Ishikawa (cell line): ENCODE measurements around the gene SLC27A5.

Experiments used
- CEBPB ChIP-seq: IDR thresholded peaks from 2 replicates; pipeline ENCODE4 v1.6.1; 2012
- CREB1 ChIP-seq: IDR thresholded peaks from 2 replicates; pipeline ENCODE4 v1.6.1; 2012; ENCODE audit warnings: low read depth
- EGR1 ChIP-seq: IDR thresholded peaks from 2 replicates; pipeline ENCODE4 v1.6.1; 2012
- EP300 ChIP-seq: IDR thresholded peaks from 2 replicates; pipeline ENCODE4 v1.6.1; 2012; ENCODE audit warnings: borderline replicate concordance
- FOXM1 ChIP-seq: IDR thresholded peaks from 2 replicates; pipeline ENCODE4 v1.6.1; 2012; ENCODE audit warnings: low read depth, borderline replicate concordance
- MAX ChIP-seq: IDR thresholded peaks from 2 replicates; pipeline ENCODE4 v1.6.1; 2012
- NFIC ChIP-seq: IDR thresholded peaks from 2 replicates; pipeline ENCODE4 v1.6.1; 2012
- RAD21 ChIP-seq: IDR thresholded peaks from 2 replicates; pipeline ENCODE4 v1.6.1; 2012; ENCODE audit warnings: low read depth
- REST ChIP-seq: IDR thresholded peaks from 2 replicates; pipeline ENCODE4 v1.6.1; 2012; ENCODE audit warnings: low read depth, mild to moderate bottlenecking
- TAF1 ChIP-seq: IDR thresholded peaks from 2 replicates; pipeline ENCODE4 v1.6.1; 2012; ENCODE audit warnings: low read depth, mild to moderate bottlenecking
- TCF12 ChIP-seq: IDR thresholded peaks from 2 replicates; pipeline ENCODE4 v1.6.1; 2012; ENCODE audit warnings: low read depth
- TEAD4 ChIP-seq: IDR thresholded peaks from 2 replicates; pipeline ENCODE4 v1.6.1; 2012
- USF1 ChIP-seq: IDR thresholded peaks from 2 replicates; pipeline ENCODE4 v1.6.1; 2012
- YY1 ChIP-seq: IDR thresholded peaks from 2 replicates; pipeline ENCODE4 v1.6.1; 2012; ENCODE audit warnings: low read depth
- ZBTB7A ChIP-seq: IDR thresholded peaks from 2 replicates; pipeline ENCODE4 v1.6.1; 2012; ENCODE audit warnings: low read depth

SLC27A5 gene

GRCh38 chr19:58531034-58531840 is 19.4 kb upstream of the SLC27A5 start:
- TF ChIP-seq YY1: no peak

- TF ChIP-seq RAD21 (no peak), TAF1 (no peak), NFIC (no peak), EGR1 (no peak), REST (no peak), YY1 (no peak), EP300 (no peak), FOXM1 (no peak), TEAD4 (no peak), CEBPB (no peak), MAX (no peak), TCF12 (no peak), USF1 (no peak)
These were observed 17.6 kb upstream of the SLC27A5 start for GRCh38 chr19:58529405-58529804.

GRCh38 chr19:58522709-58523108 is 10.9 kb upstream of the SLC27A5 start:
- TF ChIP-seq NFIC: no peak
- TF ChIP-seq CREB1: no peak
- no peak for TF ChIP-seq TAF1
- no peak for TF ChIP-seq TEAD4
- no peak for TF ChIP-seq RAD21
- TF ChIP-seq MAX: no peak
- no peak for TF ChIP-seq EGR1
- TF ChIP-seq YY1: no peak
- TF ChIP-seq ZBTB7A: no peak
- no peak for TF ChIP-seq CEBPB
- no peak for TF ChIP-seq REST
- no peak for TF ChIP-seq FOXM1
- no peak for TF ChIP-seq USF1
- TF ChIP-seq TCF12: no peak
- no peak for TF ChIP-seq EP300

GRCh38 chr19:58521651-58522050 is 9.9 kb upstream of the SLC27A5 start:
- no peak for TF ChIP-seq NFIC
- no peak for TF ChIP-seq TCF12
- no peak for TF ChIP-seq TEAD4
- TF ChIP-seq MAX: no peak
- TF ChIP-seq RAD21: no peak
- TF ChIP-seq EGR1: no peak

GRCh38 chr19:58520257-58520599 is 8.4 kb upstream of the SLC27A5 start:
- TF ChIP-seq MAX: no peak
- no peak for TF ChIP-seq EGR1
- TF ChIP-seq EP300: no peak
- TF ChIP-seq CREB1: no peak
